ENCODE measurements around the gene POLR3F.

The POLR3F gene

DNA sequence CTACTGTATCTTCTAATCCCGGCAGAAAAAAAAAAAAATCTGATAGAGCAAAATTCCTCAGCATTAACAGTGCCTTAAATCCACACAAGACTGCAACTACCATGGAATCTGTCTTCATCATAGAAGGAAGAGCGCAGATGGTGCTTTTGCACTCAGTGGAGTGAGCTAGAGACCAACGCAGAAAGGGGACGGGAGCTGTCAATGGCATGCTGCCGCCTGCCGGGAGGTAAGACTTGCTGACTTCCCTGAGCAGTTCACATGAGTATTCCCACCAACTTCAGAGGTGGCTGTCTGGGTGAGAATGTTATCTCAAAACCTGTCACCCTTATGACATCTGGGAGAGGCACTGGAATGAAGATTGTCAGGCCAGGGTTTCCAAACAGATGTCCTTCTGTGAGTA, 36.0 kb upstream of the POLR3F start:
- Histone ChIP-seq H3K9me3 (no peaks in the 10 kb centered on the region), H3K4me1 (peaks cover 0 to 11% (median 8%) of the 10 kb centered on the region in 4 donors), H3K27ac (no peak overlapping the region), H3K27me3 (no peaks in the 10 kb centered on the region), H3K36me3 (peaks cover 0 to 18% (median 0%) of the 10 kb centered on the region in 3 donors), H3K4me3 (no peak overlapping the region)
- intact Hi-C loops (cut with DNase I; ENCODE audit: low total_unique reads) = no loop called here
- DNase-seq = no peak
- TF ChIP-seq, protein P1, sequence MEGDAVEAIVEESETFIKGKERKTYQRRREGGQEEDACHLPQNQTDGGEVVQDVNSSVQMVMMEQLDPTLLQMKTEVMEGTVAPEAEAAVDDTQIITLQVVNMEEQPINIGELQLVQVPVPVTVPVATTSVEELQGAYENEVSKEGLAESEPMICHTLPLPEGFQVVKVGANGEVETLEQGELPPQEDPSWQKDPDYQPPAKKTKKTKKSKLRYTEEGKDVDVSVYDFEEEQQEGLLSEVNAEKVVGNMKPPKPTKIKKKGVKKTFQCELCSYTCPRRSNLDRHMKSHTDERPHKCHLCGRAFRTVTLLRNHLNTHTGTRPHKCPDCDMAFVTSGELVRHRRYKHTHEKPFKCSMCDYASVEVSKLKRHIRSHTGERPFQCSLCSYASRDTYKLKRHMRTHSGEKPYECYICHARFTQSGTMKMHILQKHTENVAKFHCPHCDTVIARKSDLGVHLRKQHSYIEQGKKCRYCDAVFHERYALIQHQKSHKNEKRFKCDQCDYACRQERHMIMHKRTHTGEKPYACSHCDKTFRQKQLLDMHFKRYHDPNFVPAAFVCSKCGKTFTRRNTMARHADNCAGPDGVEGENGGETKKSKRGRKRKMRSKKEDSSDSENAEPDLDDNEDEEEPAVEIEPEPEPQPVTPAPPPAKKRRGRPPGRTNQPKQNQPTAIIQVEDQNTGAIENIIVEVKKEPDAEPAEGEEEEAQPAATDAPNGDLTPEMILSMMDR (IDR thresholded peaks at IDR 0.05) = no peak

DNA sequence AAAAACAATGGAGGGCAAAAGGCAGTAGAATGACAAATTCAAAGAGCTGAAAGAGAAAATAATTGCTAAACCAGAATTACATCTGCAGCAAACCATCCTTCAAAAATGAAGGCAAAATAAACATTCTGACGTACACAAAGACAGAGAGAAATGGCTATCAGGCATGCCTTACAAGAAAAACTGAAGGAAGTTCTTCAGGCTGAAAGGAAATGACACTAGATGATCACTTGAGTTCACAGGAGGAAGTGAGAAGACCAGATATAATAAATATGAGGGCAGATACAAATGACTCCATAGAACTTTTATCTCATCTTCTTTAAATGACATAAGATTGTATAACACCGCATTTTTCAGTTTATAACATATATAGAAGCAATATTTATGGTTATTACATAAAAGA, 30.3 kb upstream of the POLR3F start:
- Histone ChIP-seq H3K27me3 (no peaks in the 10 kb centered on the region), H3K4me1 (no peaks in the 10 kb centered on the region), H3K4me3 (no peak overlapping the region), H3K27ac (no peak overlapping the region), H3K36me3 (peaks cover 0 to 12% (median 0%) of the 10 kb centered on the region in 3 donors), H3K9me3 (no peaks in the 10 kb centered on the region)
- intact Hi-C loops (cut with DNase I; ENCODE audit: low total_unique reads) = no loop called here
- TF ChIP-seq, protein P1 (IDR thresholded peaks at IDR 0.05) = no peak
- DNase-seq = no peak

DNA sequence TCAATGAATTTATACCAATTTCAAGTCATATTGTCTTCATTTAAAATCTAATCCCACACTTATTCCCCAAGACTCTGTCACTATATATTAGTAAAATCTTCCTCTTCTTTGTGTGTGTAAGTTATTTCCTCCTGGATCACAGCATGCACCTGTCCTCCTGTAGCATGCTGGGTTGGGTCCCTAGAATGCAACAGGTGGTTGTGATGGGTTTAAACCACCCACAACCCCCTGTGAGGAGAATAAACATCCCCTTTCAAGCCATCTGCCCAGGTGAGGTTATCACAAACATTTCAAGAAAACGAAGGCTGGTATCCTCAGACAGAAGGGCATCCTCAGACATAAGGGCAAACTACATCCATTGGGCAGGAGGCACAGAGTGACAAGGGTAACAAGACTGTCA, 26.8 kb upstream of the POLR3F start:
- intact Hi-C loops (cut with DNase I; ENCODE audit: low total_unique reads) = no loop called here
- TF ChIP-seq, protein P1 (IDR thresholded peaks at IDR 0.05) = no peak
- no peak for DNase-seq
- Histone ChIP-seq H3K9me3 (no peaks in the 10 kb centered on the region), H3K27ac (no peak overlapping the region), H3K27me3 (no peaks in the 10 kb centered on the region), H3K4me3 (no peak overlapping the region), H3K4me1 (peaks cover 0 to 11% (median 4%) of the 10 kb centered on the region in 4 donors), H3K36me3 (no peaks in the 10 kb centered on the region)

DNA sequence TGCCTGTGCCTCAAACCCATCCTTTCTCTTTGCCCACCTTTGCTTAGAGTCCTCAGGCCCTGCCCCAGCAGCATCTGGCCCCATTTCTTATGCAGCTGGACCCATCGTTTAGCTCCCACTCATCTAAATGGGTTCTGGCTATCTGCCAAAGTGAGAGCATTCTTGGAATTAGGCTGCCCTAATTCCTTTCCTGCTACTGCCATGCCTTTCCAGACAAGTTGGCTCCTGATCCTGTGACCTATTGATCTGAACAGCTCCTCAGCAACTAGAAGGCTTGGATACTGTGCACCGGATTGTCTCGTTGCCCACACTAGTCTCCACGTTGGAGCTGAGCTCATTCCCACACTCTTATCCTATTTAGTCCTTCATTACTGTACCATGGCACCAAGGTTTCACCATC, 23.3 kb upstream of the POLR3F start:
- no peak for DNase-seq
- intact Hi-C loops (cut with DNase I; ENCODE audit: low total_unique reads) = no loop called here
- TF ChIP-seq, protein P1 (IDR thresholded peaks at IDR 0.05) = no peak

DNA sequence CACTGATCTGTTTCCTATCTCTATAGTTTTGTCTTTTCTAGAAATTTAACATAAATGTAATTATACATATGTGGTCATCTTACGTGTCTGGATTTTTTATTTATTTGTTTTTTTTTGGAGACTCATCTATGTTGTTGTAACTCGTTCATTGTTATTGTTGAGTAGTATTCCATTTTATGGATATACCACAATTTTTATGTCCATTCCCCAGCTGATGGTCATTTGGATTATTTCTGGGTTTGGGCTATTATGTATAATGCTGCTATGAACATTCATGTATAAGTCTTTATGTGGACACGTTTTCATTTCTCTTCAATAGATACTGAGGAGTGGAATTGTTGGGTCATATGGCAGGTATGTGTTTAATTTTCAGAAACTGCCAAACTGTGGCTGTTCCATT, 10.6 kb upstream of the POLR3F start:
- H3K4me1 ChIP-seq = no peaks in the 10 kb centered on the region
- peaks cover 0 to 12% (median 0%) of the 10 kb centered on the region in 3 donors for H3K36me3 ChIP-seq
- no peak overlapping the region for H3K27ac ChIP-seq
- no peak for DNase-seq
- H3K27me3 ChIP-seq = no peaks in the 10 kb centered on the region
- no peaks in the 10 kb centered on the region for H3K9me3 ChIP-seq
- intact Hi-C loops (cut with DNase I; ENCODE audit: low total_unique reads) = no loop called here
- TF ChIP-seq, protein P1 (IDR thresholded peaks at IDR 0.05) = no peak
- no peak overlapping the region for H3K4me3 ChIP-seq

More for the DNA sequence above, 23.3 kb upstream of the POLR3F start:
- Histone ChIP-seq H3K27me3 (no peaks in the 10 kb centered on the region), H3K4me1 (peaks cover 0 to 11% (median 4%) of the 10 kb centered on the region in 4 donors), H3K27ac (no peak overlapping the region), H3K4me3 (no peak overlapping the region), H3K9me3 (no peaks in the 10 kb centered on the region), H3K36me3 (peaks cover 0 to 5% (median 0%) of the 10 kb centered on the region in 3 donors)

All from tibial artery (tissue), 4 donors.